Muscle layer of duodenum (tissue), 2 donors: ENCODE measurements around the gene BSG.
"Not testable (repeated sequence)": the region's sequence is repeated elsewhere in the genome, so short reads cannot be mapped to it uniquely, and the experiment has no call there.

Source experiments
- H3K27ac ChIP-seq: one replicate; pipeline ENCODE4 v1.7.0; 2013; ENCODE audit warnings: mild to moderate bottlenecking, low read length
- H3K27me3 ChIP-seq: one replicate; pipeline ENCODE4 v1.7.0; 2013; ENCODE audit warnings: low read depth, mild to moderate bottlenecking, control low read depth, low read length
- H3K36me3 ChIP-seq, 2 donors: one replicate each; pipeline ENCODE4 v1.7.0; 2013; ENCODE audit warnings: low read length in 2 of 2, control low read depth in 1 of 2, mild to moderate bottlenecking in 1 of 2; ENCODE audit not compliant: insufficient read depth in 2 of 2, control insufficient read depth in 1 of 2
- H3K4me1 ChIP-seq, 2 donors: one replicate each; pipeline ENCODE4 v1.7.0; 2013; ENCODE audit warnings: low read length in 2 of 2, mild to moderate bottlenecking in 2 of 2, control low read depth in 1 of 2, moderate library complexity in 1 of 2; ENCODE audit not compliant: insufficient read depth in 2 of 2, control insufficient read depth in 1 of 2
- H3K4me3 ChIP-seq, 2 donors: one replicate each; pipeline ENCODE4 v1.7.0; 2013; ENCODE audit warnings: low read length in 2 of 2, low read depth in 1 of 2, mild to moderate bottlenecking in 1 of 2
- H3K9me3 ChIP-seq, 2 donors: one replicate each; pipeline ENCODE4 v1.7.0; 2013; ENCODE audit warnings: low read length in 2 of 2, control low read depth in 1 of 2, mild to moderate bottlenecking in 1 of 2; ENCODE audit not compliant: control insufficient read depth in 1 of 2
- donor health status: healthy.

BSG gene

DNA sequence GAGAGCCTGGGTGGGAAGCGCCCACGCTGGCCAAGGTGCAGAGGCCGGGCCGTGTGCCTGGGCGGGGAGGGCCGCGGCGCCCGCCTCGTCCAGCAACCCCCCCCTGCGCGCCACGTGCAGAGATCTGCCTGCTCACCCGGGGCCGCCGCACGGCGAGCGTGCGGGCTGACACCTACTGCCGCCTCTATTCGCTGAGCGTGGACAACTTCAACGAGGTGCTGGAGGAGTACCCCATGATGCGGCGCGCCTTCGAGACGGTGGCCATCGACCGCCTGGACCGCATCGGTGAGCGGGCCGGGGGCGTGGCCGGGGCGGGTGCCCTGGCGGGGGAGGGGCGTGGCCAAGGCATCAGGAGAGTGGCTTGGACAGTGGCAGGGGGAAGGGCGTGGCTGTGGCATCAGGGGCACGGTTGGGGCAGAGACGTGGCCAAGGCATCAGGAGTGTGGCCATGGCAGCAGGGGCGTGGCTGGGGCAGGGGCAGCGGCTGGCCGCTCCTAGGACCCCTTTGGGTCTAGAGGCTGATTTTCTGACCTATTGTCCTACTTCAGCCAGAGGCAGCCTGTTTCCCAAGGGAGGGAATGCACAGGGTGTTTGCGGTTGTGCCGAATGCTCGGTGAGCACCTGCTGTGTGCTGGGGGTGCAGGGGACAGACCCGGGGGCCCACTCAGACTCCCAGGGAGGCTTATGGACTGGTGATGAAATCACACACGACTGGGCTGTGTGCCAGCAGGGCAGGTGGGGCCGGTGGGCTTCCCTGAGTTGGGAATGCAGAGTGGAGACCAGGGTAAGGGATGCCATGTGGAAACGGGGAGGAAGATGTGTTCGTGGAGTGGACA lies 41.6 kb downstream of the BSG start:
- Histone ChIP-seq H3K36me3 (peaks cover 0 to 19% of the 10 kb centered on the region in 2 donors), H3K27ac (no peak overlapping the region), H3K27me3 (no peaks in the 10 kb centered on the region), H3K4me1 (peaks cover 0 to 15% of the 10 kb centered on the region in 2 donors), H3K9me3 (no peaks in the 10 kb centered on the region), H3K4me3 (no peak overlapping the region)

DNA sequence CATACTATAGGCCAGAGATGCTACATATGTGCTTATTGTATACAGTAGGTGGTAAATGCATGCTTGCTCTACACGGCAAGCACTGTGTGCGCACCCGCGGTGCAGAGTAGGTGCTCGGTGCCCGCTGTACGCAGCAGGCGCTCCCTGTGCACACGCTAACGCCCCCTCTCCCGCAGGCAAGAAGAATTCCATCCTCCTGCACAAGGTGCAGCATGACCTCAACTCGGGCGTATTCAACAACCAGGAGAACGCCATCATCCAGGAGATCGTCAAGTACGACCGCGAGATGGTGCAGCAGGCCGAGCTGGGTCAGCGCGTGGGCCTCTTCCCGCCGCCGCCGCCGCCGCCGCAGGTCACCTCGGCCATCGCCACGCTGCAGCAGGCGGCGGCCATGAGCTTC lies 43.2 kb downstream of the BSG start:
- Histone ChIP-seq H3K27ac (no peak overlapping the region), H3K4me1 (peaks cover 0 to 14% of the 10 kb centered on the region in 2 donors), H3K9me3 (no peaks in the 10 kb centered on the region), H3K36me3 (peaks cover 0 to 35% of the 10 kb centered on the region in 2 donors), H3K27me3 (no peaks in the 10 kb centered on the region), H3K4me3 (no peak overlapping the region)

DNA sequence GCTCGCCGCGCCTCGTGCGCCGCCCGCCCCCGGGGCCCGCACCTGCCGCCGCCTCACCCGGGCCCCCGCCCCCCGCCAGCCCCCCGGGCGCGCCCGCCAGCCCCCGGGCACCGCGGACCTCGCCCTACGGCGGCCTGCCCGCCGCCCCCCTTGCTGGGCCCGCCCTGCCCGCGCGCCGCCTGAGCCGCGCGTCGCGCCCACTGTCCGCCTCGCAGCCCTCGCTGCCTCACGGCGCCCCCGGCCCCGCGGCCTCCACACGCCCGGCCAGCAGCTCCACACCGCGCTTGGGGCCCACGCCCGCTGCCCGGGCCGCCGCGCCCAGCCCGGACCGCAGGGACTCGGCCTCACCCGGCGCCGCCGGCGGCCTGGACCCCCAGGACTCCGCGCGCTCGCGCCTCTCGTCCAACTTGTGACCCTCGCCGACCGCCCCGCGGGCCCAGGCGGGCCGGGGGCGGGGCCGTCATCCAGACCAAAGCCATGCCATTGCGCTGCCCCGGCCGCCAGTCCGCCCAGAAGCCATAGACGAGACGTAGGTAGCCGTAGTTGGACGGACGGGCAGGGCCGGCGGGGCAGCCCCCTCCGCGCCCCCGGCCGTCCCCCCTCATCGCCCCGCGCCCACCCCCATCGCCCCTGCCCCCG lies 43.8 kb downstream of the BSG start:
- Histone ChIP-seq H3K27ac (no peak overlapping the region), H3K9me3 (no peaks in the 10 kb centered on the region), H3K4me3 (no peak overlapping the region), H3K27me3 (no peaks in the 10 kb centered on the region), H3K36me3 (peaks cover 0 to 35% of the 10 kb centered on the region in 2 donors), H3K4me1 (peaks cover 0 to 8% of the 10 kb centered on the region in 2 donors)

DNA sequence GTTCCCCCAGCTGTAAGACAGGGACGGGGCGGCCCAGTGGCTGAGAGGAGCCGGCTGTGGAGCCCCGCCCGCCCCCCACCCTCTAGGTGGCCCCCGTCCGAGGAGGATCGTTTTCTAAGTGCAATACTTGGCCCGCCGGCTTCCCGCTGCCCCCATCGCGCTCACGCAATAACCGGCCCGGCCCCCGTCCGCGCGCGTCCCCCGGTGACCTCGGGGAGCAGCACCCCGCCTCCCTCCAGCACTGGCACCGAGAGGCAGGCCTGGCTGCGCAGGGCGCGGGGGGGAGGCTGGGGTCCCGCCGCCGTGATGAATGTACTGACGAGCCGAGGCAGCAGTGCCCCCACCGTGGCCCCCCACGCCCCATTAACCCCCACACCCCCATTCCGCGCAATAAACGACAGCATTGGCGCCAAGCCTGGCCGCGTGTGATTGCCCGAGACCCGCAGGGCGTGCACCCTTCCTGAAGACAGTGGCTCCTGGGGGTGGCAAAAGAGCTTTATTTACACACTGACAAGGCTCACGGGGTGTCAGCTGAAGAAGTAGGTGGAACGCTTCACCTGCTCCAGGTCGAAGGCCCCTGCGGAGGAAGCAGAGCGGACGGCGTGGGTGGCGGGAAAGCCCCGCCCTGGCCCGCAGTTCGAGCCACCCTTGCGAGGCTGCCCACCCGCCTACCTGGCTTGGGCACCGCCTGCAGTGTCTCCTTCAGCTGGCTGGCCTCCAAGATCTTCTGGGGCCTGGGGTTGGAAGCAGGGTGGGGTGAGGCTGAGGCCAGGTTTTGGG lies 44.5 kb downstream of the BSG start:
- no peaks in the 10 kb centered on the region for H3K9me3 ChIP-seq
- H3K4me3 ChIP-seq: no peak overlapping the region
- H3K36me3 ChIP-seq: peaks cover 0 to 41% of the 10 kb centered on the region in 2 donors
- no peak overlapping the region for H3K27ac ChIP-seq
- H3K27me3 ChIP-seq: no peaks in the 10 kb centered on the region
- H3K4me1 ChIP-seq: peaks cover 0 to 7% of the 10 kb centered on the region in 2 donors

GRCh38 chr19:617551-618246 lies 45.3 kb downstream of the BSG start:
- Histone ChIP-seq H3K4me3 (no peak overlapping the region), H3K36me3 (peaks cover 0 to 48% of the 10 kb centered on the region in 2 donors), H3K27ac (no peak overlapping the region), H3K27me3 (no peaks in the 10 kb centered on the region), H3K9me3 (no peaks in the 10 kb centered on the region), H3K4me1 (peaks cover 0 to 7% of the 10 kb centered on the region in 2 donors)

GRCh38 chr19:618247-618619 lies 45.8 kb downstream of the BSG start:
- Histone ChIP-seq H3K27me3 (no peaks in the 10 kb centered on the region), H3K27ac (no peak overlapping the region), H3K36me3 (peaks cover 0 to 54% of the 10 kb centered on the region in 2 donors), H3K4me3 (no peak overlapping the region), H3K9me3 (no peaks in the 10 kb centered on the region), H3K4me1 (peaks cover 0 to 7% of the 10 kb centered on the region in 2 donors)

DNA sequence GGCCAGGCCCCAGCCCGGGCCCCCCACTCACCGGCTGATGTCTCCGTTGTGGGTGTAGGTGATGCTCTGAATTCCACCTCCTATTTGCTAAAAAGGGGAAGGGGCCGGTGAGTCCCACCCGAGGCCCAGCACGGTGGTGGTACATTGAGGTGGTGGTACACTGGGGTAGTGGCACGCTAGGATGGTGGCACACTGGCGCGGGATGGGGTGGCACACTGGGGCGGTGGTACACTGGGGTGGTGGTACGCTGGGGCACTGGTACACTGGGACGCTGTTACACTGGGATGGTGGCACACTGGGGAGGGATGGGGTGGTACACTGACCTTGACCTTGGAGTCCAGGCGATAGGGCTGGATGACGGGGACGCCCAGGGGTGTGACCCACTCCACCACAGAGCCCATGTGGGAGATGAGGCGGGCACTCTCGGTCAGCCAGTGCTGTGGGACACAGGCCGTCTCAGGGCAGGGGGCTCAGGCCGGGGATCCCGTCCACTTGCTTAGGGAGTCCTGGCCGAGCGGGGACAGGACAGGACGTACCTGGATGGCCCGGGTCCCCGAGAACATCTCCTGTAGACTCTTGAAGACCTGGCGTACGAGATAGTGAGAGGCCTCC lies 46.4 kb downstream of the BSG start:
- H3K36me3 ChIP-seq: peaks cover 0 to 59% of the 10 kb centered on the region in 2 donors
- H3K4me3 ChIP-seq: no peak overlapping the region
- H3K4me1 ChIP-seq: peaks cover 0 to 7% of the 10 kb centered on the region in 2 donors
- H3K9me3 ChIP-seq: no peaks in the 10 kb centered on the region
- H3K27me3 ChIP-seq: no peaks in the 10 kb centered on the region
- H3K27ac ChIP-seq: no peak overlapping the region

- Histone ChIP-seq H3K27me3 (no peaks in the 10 kb centered on the region), H3K9me3 (no peaks in the 10 kb centered on the region), H3K4me1 (peaks cover 0 to 7% of the 10 kb centered on the region in 2 donors), H3K4me3 (no peak overlapping the region), H3K36me3 (peaks cover 4 to 66% of the 10 kb centered on the region in 2 donors), H3K27ac (no peak overlapping the region)
These were observed 47.0 kb downstream of the BSG start for GRCh38 chr19:619286-620002.

GRCh38 chr19:620166-620862 lies 47.9 kb downstream of the BSG start:
- Histone ChIP-seq H3K27ac (no peak overlapping the region), H3K36me3 (peaks cover 4 to 74% of the 10 kb centered on the region in 2 donors), H3K4me1 (peaks cover 0 to 7% of the 10 kb centered on the region in 2 donors), H3K4me3 (no peak overlapping the region), H3K27me3 (no peaks in the 10 kb centered on the region), H3K9me3 (no peaks in the 10 kb centered on the region)

GRCh38 chr19:621191-621590 lies 48.8 kb downstream of the BSG start:
- not testable (repeated sequence) for H3K27ac ChIP-seq, H3K4me1 ChIP-seq, H3K9me3 ChIP-seq, H3K27me3 ChIP-seq, H3K4me3 ChIP-seq
- peaks cover 4 to 80% of the 10 kb centered on the region in 2 donors for H3K36me3 ChIP-seq
